ENCODE data around the gene RPS6KA4.
A peak's percentile ranks its signal among the peaks of the same experiment; 100 is the strongest.
"Not testable (repeated sequence)": the region's sequence is repeated elsewhere in the genome, so short reads cannot be mapped to it uniquely, and the experiment has no call there.

The RPS6KA4 gene

GRCh38 chr11:64314146-64314804 is 44.7 kb upstream of the RPS6KA4 start:
- peaks cover 28% of the 10 kb centered on the region for H3K4me1 ChIP-seq (ENCODE audit: insufficient read depth, low read length)
- H3K9ac ChIP-seq (ENCODE audit: low read depth, low read length), result no peak overlapping the region
- H3K4me3 ChIP-seq (ENCODE audit: low read depth in 1 of 2, low read length in 2 of 2), result no peak overlapping the region
- no peak overlapping the region for H3K27ac ChIP-seq (ENCODE audit: low read length)
- no peak for DNase-seq
- ATAC-seq (ENCODE audit: insufficient read depth, low read depth), result no peak
- no peak for TF ChIP-seq EZH2 (IDR thresholded peaks at IDR 0.05; ENCODE audit: borderline replicate concordance, low read depth, low read length, severe bottlenecking)
- no peak for TF ChIP-seq CTCF (IDR thresholded peaks at IDR 0.05; ENCODE audit: borderline replicate concordance, extremely low read depth, low read length, poor library complexity, severe bottlenecking)
- peaks cover 54% of the 10 kb centered on the region for H3K79me2 ChIP-seq (ENCODE audit: insufficient read depth, low read length)
- no peak overlapping the region for H3K4me2 ChIP-seq (ENCODE audit: insufficient read depth, low read length)
- H2AFZ ChIP-seq (ENCODE audit: low read depth, low read length), result no peak overlapping the region
- H3K9me3 ChIP-seq (ENCODE audit: insufficient read depth, low read length, severe bottlenecking), result no peaks in the 10 kb centered on the region
- peaks cover 19% of the 10 kb centered on the region; the same call in 1 of the 2 replicates for H4K20me1 ChIP-seq (ENCODE audit: insufficient read depth, low read length)
- H3K27me3 ChIP-seq (ENCODE audit: insufficient read depth, low read length, poor library complexity), result no peaks in the 10 kb centered on the region
- peaks cover 41% of the 10 kb centered on the region for H3K36me3 ChIP-seq (ENCODE audit: insufficient read depth, low read length)

- peak overlapping the region; percentile 66; the same call in 1 of the 2 replicates for H3K4me2 ChIP-seq (ENCODE audit: insufficient read depth, low read length)
- TF ChIP-seq CTCF (IDR thresholded peaks at IDR 0.05; ENCODE audit: borderline replicate concordance, extremely low read depth, low read length, poor library complexity, severe bottlenecking), result no peak
- no peak for TF ChIP-seq EZH2 (IDR thresholded peaks at IDR 0.05; ENCODE audit: borderline replicate concordance, low read depth, low read length, severe bottlenecking)
- H3K36me3 ChIP-seq (ENCODE audit: insufficient read depth, low read length), result peaks cover 41% of the 10 kb centered on the region
- peaks cover 51% of the 10 kb centered on the region for H3K79me2 ChIP-seq (ENCODE audit: insufficient read depth, low read length)
- ATAC-seq (ENCODE audit: insufficient read depth, low read depth) (no peak), DNase-seq (no peak)
- peaks cover 34% of the 10 kb centered on the region for H3K4me1 ChIP-seq (ENCODE audit: insufficient read depth, low read length)
- no peaks in the 10 kb centered on the region for H3K27me3 ChIP-seq (ENCODE audit: insufficient read depth, low read length, poor library complexity)
- no peak overlapping the region for H3K27ac ChIP-seq (ENCODE audit: low read length)
- H3K9ac ChIP-seq (ENCODE audit: low read depth, low read length), result no peak overlapping the region
- H4K20me1 ChIP-seq (ENCODE audit: insufficient read depth, low read length), result peaks cover 19% of the 10 kb centered on the region; the same call in 1 of the 2 replicates
- H2AFZ ChIP-seq (ENCODE audit: low read depth, low read length), result no peak overlapping the region
- H3K9me3 ChIP-seq (ENCODE audit: insufficient read depth, low read length, severe bottlenecking), result no peaks in the 10 kb centered on the region
- H3K4me3 ChIP-seq (ENCODE audit: low read depth in 1 of 2, low read length in 2 of 2), result no peak overlapping the region
Observed at GRCh38 chr11:64314805-64315561, 44.0 kb upstream of the RPS6KA4 start.

DNA sequence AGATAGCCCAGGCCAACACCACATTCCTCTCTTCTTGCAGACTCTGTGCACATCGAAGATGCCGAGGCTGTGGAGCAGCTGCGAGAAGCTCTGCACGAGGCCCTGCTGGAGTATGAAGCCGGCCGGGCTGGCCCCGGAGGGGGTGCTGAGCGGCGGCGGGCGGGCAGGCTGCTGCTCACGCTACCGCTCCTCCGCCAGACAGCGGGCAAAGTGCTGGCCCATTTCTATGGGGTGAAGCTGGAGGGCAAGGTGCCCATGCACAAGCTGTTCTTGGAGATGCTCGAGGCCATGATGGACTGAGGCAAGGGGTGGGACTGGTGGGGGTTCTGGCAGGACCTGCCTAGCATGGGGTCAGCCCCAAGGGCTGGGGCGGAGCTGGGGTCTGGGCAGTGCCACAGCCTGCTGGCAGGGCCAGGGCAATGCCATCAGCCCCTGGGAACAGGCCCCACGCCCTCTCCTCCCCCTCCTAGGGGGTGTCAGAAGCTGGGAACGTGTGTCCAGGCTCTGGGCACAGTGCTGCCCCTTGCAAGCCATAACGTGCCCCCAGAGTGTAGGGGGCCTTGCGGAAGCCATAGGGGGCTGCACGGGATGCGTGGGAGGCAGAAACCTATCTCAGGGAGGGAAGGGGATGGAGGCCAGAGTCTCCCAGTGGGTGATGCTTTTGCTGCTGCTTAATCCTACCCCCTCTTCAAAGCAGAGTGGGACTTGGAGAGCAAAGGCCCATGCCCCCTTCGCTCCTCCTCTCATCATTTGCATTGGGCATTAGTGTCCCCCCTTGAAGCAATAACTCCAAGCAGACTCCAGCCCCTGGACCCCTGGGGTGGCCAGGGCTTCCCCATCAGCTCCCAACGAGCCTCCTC is 43.1 kb upstream of the RPS6KA4 start:
- peaks cover 34% of the 10 kb centered on the region for H3K4me1 ChIP-seq (ENCODE audit: insufficient read depth, low read length)
- H3K36me3 ChIP-seq (ENCODE audit: insufficient read depth, low read length), result peaks cover 46% of the 10 kb centered on the region
- H3K27ac ChIP-seq (ENCODE audit: low read length); H3K9me3 ChIP-seq (ENCODE audit: insufficient read depth, low read length, severe bottlenecking); ATAC-seq (ENCODE audit: insufficient read depth, low read depth); DNase-seq; H3K27me3 ChIP-seq (ENCODE audit: insufficient read depth, low read length, poor library complexity); H2AFZ ChIP-seq (ENCODE audit: low read depth, low read length): not testable (repeated sequence)
- H3K4me2 ChIP-seq (ENCODE audit: insufficient read depth, low read length), result peak overlapping the region; percentile 66
- H3K79me2 ChIP-seq (ENCODE audit: insufficient read depth, low read length), result peaks cover 48% of the 10 kb centered on the region
- peak overlapping the region; percentile 52 to 71; a peak in 2 of 4 replicates for H3K4me3 ChIP-seq (ENCODE audit: low read depth in 1 of 2, low read length in 2 of 2)
- peaks cover 16% of the 10 kb centered on the region for H4K20me1 ChIP-seq (ENCODE audit: insufficient read depth, low read length)
- peak overlapping the region; percentile 87 for H3K9ac ChIP-seq (ENCODE audit: low read depth, low read length)
